KMS-11 (cell line): Measurements from ENCODE around the gene ACER2.
"Not testable (repeated sequence)": the region's sequence is repeated elsewhere in the genome, so short reads cannot be mapped to it uniquely, and the experiment has no call there.

Source experiments
- H2AFZ ChIP-seq: fragments of 200-600 bp; sonication (generic); 2 replicates; pipeline ENCODE4 v1.6.1; 2016; ENCODE audit warnings: antibody characterized with exemption, mixed run types, low read depth
- H3K27ac ChIP-seq: fragments of 200-600 bp; sonication (generic); 2 replicates; pipeline ENCODE4 v1.6.1; 2016; ENCODE audit warnings: mild to moderate bottlenecking, mixed run types
- H3K27me3 ChIP-seq: fragments of 200-600 bp; sonication (generic); 2 replicates; pipeline ENCODE4 v1.6.1; 2017; ENCODE audit warnings: mild to moderate bottlenecking, low read depth, mixed run types, moderate library complexity; ENCODE audit not compliant: insufficient read depth
- H3K36me3 ChIP-seq: fragments of 200-600 bp; sonication (generic); 2 replicates; pipeline ENCODE4 v1.6.1; 2017; ENCODE audit warnings: mild to moderate bottlenecking, mixed run types; ENCODE audit not compliant: insufficient read depth
- H3K4me1 ChIP-seq: fragments of 200-600 bp; sonication (generic); 2 replicates; pipeline ENCODE4 v1.6.1; 2016; ENCODE audit warnings: mild to moderate bottlenecking, low read depth, mixed run types; ENCODE audit not compliant: poor library complexity, severe bottlenecking
- H3K4me2 ChIP-seq: fragments of 200-600 bp; sonication (generic); 2 replicates; pipeline ENCODE4 v1.7.0; 2016; ENCODE audit warnings: mild to moderate bottlenecking, mixed run types
- H3K4me3 ChIP-seq: fragments of 200-600 bp; sonication (generic); IDR thresholded peaks from 2 replicates; pipeline ENCODE4 v1.6.1; 2017; ENCODE audit warnings: low read depth, low read length, mixed read lengths; ENCODE audit not compliant: insufficient read depth
- H3K79me2 ChIP-seq: fragments of 200-600 bp; sonication (generic); 2 replicates; pipeline ENCODE4 v1.6.1; 2016; ENCODE audit warnings: low read depth, mixed run types; ENCODE audit not compliant: insufficient read depth
- H3K9ac ChIP-seq: fragments of 200-600 bp; sonication (generic); 2 replicates; pipeline ENCODE4 v1.6.1; 2016; ENCODE audit warnings: mild to moderate bottlenecking, mixed run types
- H4K20me1 ChIP-seq: fragments of 200-600 bp; sonication (generic); 2 replicates; pipeline ENCODE4 v1.6.1; 2016; ENCODE audit warnings: mild to moderate bottlenecking, mixed run types; ENCODE audit not compliant: insufficient read depth
- CTCF ChIP-seq: fragments of 200-600 bp; sonication (generic); conservative IDR thresholded peaks from 2 replicates; pipeline ENCODE4 v1.6.1; 2017; ENCODE audit warnings: low read depth, mild to moderate bottlenecking, antibody characterized with exemption, low read length, moderate library complexity, mixed read lengths

The ACER2 gene

GRCh38 chr9:19381656-19382055, 27.2 kb upstream of the ACER2 start:
- H4K20me1 ChIP-seq = peaks cover 12% of the 10 kb centered on the region
- no peaks in the 10 kb centered on the region for H3K27me3 ChIP-seq
- no peak overlapping the region for H3K9ac ChIP-seq
- H3K36me3 ChIP-seq = peaks cover 23% of the 10 kb centered on the region
- TF ChIP-seq CTCF = no peak
- no peak overlapping the region for H3K4me3 ChIP-seq
- no peak overlapping the region for H3K4me2 ChIP-seq
- H3K79me2 ChIP-seq = peaks cover 34% of the 10 kb centered on the region
- H2AFZ ChIP-seq = no peak overlapping the region
- H3K4me1 ChIP-seq = peaks cover 23% of the 10 kb centered on the region
- no peak overlapping the region for H3K27ac ChIP-seq

DNA sequence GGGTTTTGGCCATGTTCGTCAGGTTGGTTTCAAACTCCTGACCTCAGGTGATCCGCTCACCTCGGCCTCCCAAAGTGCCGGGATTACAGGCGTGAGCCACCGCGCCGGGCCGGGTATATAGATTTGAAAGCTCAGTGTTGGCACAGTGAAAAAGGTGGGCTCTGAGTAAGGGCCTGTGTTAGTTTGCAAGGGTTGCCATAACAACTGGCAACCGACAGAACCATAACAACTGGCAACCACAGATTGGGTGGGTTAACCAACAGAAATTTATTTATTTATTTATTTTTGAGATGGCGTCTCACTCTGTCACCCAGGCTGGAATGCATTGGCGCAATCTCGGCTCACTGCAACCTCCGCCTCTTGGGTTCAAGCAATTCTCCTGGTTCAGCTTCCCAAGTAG, 23.6 kb upstream of the ACER2 start:
- H3K27me3 ChIP-seq, H2AFZ ChIP-seq, H3K4me1 ChIP-seq, H3K4me3 ChIP-seq, H4K20me1 ChIP-seq, H3K9ac ChIP-seq, H3K4me2 ChIP-seq, H3K79me2 ChIP-seq, H3K27ac ChIP-seq, H3K36me3 ChIP-seq: not testable (repeated sequence)

- Histone ChIP-seq H3K4me2 (no peak overlapping the region), H3K27ac (no peak overlapping the region), H3K79me2 (no peaks in the 10 kb centered on the region), H3K36me3 (no peaks in the 10 kb centered on the region), H3K4me1 (no peaks in the 10 kb centered on the region), H3K4me3 (no peak overlapping the region), H4K20me1 (no peaks in the 10 kb centered on the region), H3K27me3 (no peaks in the 10 kb centered on the region), H3K9ac (no peak overlapping the region), H2AFZ (no peak overlapping the region)
- no peak for TF ChIP-seq CTCF
Measured at GRCh38 chr9:19385786-19386501, 22.9 kb upstream of the ACER2 start.

GRCh38 chr9:19386502-19387044, 22.2 kb upstream of the ACER2 start:
- no peak overlapping the region for H3K4me2 ChIP-seq
- H3K9ac ChIP-seq = no peak overlapping the region
- H4K20me1 ChIP-seq = no peaks in the 10 kb centered on the region
- no peaks in the 10 kb centered on the region for H3K4me1 ChIP-seq
- no peaks in the 10 kb centered on the region for H3K79me2 ChIP-seq
- H3K27me3 ChIP-seq = no peaks in the 10 kb centered on the region
- H3K27ac ChIP-seq = no peak overlapping the region
- H3K36me3 ChIP-seq = no peaks in the 10 kb centered on the region
- no peak for TF ChIP-seq CTCF
- H2AFZ ChIP-seq = no peak overlapping the region
- no peak overlapping the region for H3K4me3 ChIP-seq

GRCh38 chr9:19387317-19387716, 21.5 kb upstream of the ACER2 start:
- H3K9ac ChIP-seq = no peak overlapping the region
- TF ChIP-seq CTCF = no peak
- H3K4me2 ChIP-seq = no peak overlapping the region
- H3K4me1 ChIP-seq = no peaks in the 10 kb centered on the region
- H3K27ac ChIP-seq = no peak overlapping the region
- H3K27me3 ChIP-seq = no peaks in the 10 kb centered on the region
- no peak overlapping the region for H3K4me3 ChIP-seq
- no peaks in the 10 kb centered on the region for H3K79me2 ChIP-seq
- H4K20me1 ChIP-seq = no peaks in the 10 kb centered on the region
- no peak overlapping the region for H2AFZ ChIP-seq
- H3K36me3 ChIP-seq = no peaks in the 10 kb centered on the region

GRCh38 chr9:19389539-19389938, 19.3 kb upstream of the ACER2 start:
- not testable (repeated sequence) for H3K27me3 ChIP-seq, H3K27ac ChIP-seq, H2AFZ ChIP-seq, H3K4me1 ChIP-seq, H3K36me3 ChIP-seq, H3K4me2 ChIP-seq, H3K4me3 ChIP-seq, H3K79me2 ChIP-seq, H4K20me1 ChIP-seq, H3K9ac ChIP-seq
